RKO (cell line): ENCODE results near the gene C20orf96.

Source experiments
- DNase-seq: peaks from one replicate; pipeline ENCODE4 v3.0.0-alpha.2; 2016; ENCODE audit warnings: low spot score

C20orf96 gene

DNA sequence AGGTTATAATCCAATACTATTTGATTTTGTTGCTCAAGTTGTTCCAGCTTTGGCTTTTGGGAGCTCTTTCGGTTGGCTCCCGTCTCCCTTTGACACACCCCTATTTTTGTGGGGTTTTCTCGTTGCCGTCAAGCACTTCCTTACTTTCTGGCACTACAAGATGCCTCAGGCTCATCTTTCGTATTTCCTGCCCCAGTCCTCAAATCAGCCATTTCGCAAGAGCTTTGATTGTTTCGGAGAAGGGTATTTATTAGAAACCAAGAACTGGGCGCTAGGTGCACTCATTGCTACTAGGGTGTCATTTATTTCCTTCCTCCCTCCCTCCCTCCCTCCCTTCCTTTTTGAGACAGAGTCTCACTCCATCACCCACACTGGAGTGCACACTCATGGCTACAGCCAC lies 21.5 kb upstream of the C20orf96 start:
- DNase-seq, result no peak

DNA sequence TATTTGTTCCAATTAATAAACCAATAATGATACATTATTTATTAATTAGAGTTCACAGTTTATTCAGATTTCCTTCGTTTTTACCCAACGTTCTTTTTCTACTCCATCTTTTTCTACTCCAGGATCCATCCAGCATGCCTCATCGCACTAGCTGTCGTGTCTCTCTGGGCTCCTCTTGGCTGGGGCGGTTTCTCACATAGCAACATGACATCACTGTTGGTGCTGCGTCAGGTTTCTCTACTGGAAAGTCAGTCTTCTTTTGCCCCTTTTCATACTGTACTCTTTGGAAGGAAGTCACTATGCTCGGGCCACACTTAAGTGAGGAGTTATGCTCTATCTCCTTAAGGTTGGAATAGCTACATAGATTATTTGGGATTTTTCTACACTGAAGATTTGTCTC lies 21.1 kb upstream of the C20orf96 start:
- DNase-seq, result no peak

DNA sequence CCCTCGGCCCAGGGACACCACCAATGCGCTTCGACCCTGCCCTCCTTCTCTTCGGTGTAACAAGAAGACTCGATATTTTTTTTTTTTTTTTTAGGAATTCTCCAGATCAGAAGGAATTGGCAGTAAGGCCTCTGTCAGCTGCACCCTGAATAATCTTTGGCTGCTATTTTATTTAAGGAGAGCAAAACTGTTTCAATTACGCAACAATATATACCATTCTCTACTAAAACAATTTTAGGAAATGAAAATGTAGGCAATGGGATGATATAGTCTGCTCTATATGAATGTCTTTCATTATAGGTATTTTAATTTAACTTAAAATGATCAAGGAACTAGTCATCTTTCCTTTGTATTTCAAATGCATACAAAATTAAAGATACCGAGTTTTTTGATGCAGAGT lies 20.1 kb upstream of the C20orf96 start:
- DNase-seq, result no peak

- DNase-seq, result no peak
Observed at GRCh38 chr20:309841-310644, 19.5 kb upstream of the C20orf96 start.

DNA sequence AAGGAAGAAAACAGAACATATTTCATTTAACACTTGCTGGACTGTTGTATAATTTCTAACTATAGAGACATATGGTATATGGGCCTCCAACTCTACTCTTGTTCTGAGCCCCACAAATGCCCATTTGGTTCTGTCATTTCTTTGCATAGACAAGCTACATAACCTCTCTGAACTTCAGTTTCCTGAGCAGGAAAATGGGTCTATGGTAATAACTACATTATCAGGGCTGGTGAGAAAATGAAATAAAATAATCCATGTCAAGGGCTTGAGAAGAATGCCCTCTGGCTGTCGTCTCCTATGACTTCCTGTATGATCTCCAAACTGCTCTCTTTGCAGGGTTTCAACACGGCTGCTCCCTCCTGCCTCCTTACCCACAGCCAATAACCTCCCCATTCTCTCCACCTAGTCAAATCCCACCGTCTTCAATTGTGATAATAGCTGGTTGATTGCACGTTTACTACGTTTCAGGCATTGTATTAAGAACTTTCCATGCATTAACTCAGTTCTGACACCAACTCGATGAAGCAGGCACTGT lies 18.8 kb upstream of the C20orf96 start:
- DNase-seq, result no peak

DNA sequence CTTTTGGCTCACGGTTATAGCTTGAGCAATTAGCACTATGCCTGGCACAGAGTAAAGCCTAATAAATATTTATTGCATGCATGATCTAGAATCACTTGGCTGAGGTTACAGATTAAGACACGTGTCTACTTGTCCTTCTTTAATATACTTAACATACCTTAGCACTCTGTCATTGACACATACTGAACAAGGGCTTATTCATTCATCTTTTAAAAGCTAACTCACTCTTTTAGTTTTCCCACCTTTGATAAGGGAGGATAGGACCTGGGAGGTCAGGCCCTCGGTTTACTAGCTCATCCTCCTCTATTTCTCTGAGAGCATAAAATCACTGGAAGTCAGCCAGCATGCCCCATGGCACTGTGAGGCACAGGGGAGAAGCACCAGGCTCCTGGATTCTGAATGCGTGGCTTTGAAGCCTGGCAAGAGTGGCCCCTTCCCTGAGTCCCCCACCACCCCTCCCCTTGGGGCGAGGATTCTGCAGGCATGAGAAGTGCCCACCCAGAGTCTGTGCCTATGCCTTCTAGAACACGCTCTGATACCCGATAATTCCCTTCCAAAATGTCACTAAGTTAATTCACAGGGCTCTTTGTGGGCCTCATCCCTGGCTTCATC lies 18.0 kb upstream of the C20orf96 start:
- DNase-seq, result no peak

DNA sequence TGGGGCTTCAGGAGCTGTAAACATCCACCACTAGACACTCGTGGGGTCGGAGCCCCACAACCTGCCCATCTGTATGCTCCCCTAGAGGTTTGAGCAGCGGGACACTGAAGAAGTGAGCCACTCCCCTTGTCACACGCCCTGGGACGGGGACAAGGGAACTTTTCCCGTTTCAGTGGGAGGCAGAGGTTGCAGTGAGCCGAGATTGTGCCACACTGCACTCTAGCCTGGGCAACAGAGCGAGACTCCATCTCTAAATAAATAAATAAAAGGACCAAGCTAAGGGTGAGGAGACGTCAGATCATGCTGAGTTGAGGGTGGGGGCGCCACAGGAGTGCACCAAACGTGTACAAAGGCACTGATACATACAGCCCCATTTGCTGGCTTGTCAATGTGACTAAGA lies 15.2 kb upstream of the C20orf96 start:
- DNase-seq, result no peak

DNA sequence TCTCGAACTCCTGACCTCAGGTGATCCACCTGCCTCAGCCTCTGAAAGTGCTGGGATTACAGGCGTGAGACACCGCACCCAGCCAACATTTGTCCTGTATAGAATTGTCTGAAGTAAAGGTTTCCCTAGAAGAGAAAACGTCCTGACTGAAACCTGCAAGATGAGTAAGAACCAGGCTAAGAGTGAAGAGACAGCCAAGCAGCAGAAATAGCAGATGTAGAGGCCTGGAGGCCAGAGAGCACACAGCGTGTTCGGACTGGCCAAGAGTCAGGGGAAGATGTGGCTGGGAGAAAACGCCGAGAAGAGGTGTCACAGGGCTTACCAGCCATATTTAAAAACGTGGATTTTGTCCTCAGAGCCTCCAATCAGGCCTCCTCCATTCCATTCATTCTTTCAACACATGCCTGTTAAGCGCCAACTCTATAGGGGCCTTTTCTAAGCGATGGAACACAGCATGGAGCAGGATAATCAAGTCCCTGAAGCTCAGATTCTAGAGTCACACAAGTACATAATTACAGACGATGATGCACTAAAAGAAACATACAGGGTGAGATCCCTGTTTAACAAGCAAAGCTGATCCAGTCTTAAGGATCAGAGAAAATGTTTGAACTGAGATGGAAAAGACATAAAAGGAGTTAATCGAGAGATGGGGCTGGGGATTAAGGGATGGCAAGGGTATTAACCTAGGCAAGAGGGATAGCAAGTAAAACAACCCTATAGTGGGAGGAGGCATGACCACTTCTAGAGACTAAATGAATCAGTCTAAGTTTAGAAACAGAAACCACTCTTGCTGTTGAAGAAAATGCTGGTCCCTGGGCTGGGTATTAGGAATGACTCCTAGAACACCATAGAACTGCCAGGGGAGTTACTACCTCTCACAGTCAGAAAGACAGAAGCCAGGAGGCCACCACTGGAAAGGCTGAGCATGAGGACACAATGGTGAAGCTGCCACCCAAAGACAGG lies 11.6 kb upstream of the C20orf96 start:
- no peak for DNase-seq

DNA sequence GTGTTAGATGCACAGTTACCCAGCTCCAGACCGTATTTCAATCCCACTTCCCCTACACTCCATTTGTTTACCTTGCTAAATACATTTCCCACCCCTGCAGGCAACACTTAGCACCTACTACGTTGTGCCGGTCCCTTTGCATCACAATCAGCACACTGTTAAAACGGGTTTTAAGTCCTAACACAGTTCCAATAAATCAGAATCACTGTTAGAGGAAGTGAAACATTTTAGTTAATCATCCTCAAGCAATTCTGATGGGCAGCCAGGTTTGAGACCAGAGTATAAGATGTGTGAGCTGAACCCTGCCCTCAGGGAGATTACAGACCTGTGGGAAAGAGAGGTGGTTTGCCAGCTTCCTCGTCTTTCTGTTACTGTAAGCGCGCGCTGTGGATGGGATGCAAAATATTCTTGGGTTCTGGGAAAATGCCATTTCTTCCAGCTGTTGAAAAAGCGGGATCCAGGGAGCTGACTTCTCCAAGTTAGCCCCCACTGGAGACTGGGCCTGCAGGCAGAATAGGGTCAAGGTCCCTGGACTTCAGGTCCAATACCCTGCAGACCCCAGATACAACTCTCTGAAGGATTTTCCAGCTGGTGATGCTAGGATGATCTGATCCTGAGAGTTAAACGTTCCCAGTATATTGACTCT lies 9.9 kb upstream of the C20orf96 start:
- DNase-seq, result no peak

DNA sequence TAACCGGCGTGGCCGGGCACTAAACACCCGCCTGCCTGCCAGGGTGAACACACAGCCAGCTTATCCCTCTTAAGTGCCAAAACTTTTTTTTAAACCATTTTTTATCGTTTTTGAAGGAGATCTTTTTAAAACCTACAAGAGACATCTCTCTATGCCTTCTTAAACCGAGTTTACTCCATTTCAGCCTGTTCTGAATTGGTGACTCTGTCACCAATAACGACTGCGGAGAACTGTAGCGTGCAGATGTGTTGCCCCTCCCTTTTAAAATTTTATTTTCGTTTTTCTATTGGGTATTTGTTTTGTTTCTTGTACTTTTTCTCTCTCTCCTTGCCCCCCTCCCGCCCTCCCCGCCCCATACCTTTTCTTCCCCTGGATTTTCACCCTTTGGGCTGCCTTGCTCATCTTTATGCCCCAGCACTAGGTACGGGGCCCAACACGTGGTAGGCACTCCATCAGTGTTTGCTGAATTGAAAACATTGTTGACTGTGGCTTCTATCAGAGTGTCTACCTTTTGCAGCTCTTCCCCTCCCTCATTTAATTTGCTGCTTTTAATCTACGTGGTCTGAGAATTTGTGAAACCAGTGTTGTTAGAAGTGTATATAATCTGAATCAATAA lies 8.3 kb upstream of the C20orf96 start:
- no peak for DNase-seq

DNA sequence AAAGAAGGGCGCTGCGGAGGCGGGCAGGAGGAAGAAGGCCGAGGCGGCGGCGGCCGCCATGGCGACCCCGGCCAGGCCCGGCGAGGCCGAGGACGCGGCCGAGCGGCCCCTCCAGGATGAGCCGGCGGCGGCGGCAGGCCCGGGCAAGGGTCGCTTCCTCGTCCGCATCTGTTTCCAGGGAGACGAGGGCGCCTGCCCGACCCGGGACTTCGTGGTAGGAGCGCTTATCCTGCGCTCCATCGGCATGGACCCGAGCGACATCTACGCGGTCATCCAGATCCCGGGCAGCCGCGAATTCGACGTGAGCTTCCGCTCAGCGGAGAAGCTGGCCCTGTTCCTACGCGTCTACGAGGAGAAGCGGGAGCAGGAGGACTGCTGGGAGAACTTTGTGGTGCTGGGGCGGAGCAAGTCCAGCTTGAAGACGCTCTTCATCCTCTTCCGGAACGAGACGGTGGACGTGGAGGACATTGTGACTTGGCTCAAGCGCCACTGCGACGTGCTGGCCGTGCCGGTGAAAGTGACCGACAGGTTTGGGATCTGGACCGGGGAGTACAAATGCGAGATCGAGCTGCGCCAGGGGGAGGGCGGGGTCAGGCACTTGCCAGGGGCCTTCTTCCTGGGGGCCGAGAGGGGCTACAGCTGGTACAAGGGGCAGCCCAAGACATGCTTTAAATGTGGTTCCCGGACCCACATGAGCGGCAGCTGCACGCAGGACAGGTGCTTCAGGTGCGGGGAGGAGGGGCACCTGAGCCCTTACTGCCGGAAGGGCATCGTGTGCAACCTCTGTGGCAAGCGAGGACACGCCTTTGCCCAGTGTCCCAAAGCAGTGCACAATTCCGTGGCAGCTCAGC lies 7.6 kb upstream of the C20orf96 start:
- peak; percentile 83 for DNase-seq

GRCh38 chr20:297098-297924 lies 6.8 kb upstream of the C20orf96 start, which contains the start of gene ZCCHC3:
ZCCHC3 (plus strand) TSS chr20:297570; CDS start chr20:297587, 17 bp downstream.
- DNase-seq, result peak; percentile 95

GRCh38 chr20:295804-296203 lies 5.3 kb upstream of the C20orf96 start:
- no peak for DNase-seq

GRCh38 chr20:294602-295001 lies 4.1 kb upstream of the C20orf96 start:
- DNase-seq, result no peak

GRCh38 chr20:289693-290083 lies 862 bp downstream of the C20orf96 start:
- DNase-seq, result no peak

DNA sequence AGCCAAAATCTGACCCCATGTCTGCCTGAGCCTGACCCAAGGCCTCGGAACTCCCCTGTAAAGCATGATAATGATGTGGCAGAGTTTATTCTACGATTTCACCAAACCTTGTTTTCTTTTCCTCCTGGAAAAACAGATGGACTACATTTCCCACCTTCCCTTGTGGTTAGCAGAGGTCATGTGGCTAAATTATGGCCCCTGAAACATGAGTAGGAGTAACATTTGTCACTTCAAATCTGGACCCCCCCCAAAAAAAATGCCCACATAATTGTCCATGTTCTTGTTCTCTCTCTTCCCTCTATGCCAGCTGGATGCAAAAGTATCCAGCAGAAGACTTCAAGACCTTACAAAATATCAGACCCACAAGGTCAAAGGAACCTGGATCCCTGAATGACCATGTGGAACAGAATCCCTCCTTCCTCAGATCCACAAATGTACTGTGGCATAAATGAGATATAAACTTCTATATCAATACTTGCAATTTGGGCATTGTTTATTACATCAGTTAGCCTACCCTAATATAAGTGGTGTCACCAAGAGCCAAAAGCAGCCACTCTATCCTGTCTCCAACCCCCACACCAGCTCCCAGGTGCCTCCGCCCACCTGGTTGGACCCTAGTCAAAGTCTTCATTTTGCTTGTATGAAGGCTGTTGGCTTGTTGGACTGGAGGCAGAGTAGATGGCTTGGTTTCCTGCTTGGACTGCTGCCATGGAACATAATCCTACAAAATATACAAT lies 1.4 kb downstream of the C20orf96 start:
- DNase-seq, result peak; percentile 49

DNA sequence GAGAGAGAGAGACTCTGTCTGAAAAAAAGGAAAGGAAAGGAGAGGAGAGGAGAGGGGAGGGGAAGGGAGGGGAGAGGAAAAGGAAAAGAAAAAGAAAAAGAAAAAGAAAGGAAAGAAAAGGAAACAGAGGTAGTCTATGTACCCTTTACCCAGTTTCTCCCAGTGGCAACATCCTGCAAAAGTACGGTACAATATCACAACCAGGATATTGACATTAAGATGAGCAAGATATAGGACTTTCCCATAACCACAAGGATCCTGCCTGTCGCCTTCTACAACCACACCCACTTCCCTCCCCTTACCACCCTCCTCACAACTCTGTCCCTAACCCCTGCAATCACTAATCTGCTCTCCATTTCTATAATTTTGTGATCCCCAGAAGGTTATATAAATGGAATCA lies 4.0 kb downstream of the C20orf96 start:
- DNase-seq, result no peak

- no peak for DNase-seq
Observed at GRCh38 chr20:284172-284571, 6.4 kb downstream of the C20orf96 start.
